Muscle of leg (tissue), 11 donors: ENCODE data around the gene IL17REL. TPM values are rescaled to one million over a fixed set of nuclear protein-coding genes. Genes with fewer than 3 reads are reported as not detected.

ENCODE experiments used
- DNase-seq: peaks from one replicate; pipeline ENCODE4 v3.0.0; 2013
- H3K27ac ChIP-seq: one replicate; pipeline ENCODE4 v1.5.1; 2013; ENCODE audit warnings: mild to moderate bottlenecking, low read length, control low read depth
- H3K27me3 ChIP-seq: one replicate; pipeline ENCODE4 v1.6.1; 2013; ENCODE audit warnings: low read length; ENCODE audit not compliant: control insufficient read depth, insufficient read depth
- H3K36me3 ChIP-seq: one replicate; pipeline ENCODE4 v1.6.1; 2013; ENCODE audit warnings: low read length; ENCODE audit not compliant: control insufficient read depth, insufficient read depth
- H3K4me1 ChIP-seq: one replicate; pipeline ENCODE4 v1.6.1; 2013; ENCODE audit warnings: low read length; ENCODE audit not compliant: control insufficient read depth, insufficient read depth
- H3K4me3 ChIP-seq: one replicate; pipeline ENCODE4 v1.5.1; 2013; ENCODE audit warnings: low read length, control low read depth
- H3K9me3 ChIP-seq: replicated peaks from 2 replicates; pipeline ENCODE4 v1.6.1; 2013; ENCODE audit warnings: low read depth, low read length; ENCODE audit not compliant: control insufficient read depth
- WGBS: methylation state at CpG from one replicate; pipeline ENCODE4 v1.1.5; 2013; ENCODE audit warnings: missing lambda C conversion rate; ENCODE audit not compliant: insufficient coverage; 5-methylcytosine and 5-hydroxymethylcytosine counted together
- polyA plus RNA-seq, 8 donors: library from polyadenylated mRNA; unstranded; fragments of 120-200 nt; gene quantifications; one replicate each; pipeline versions ENCODE4 v1.2.1 to v1.2.3, GENCODE V29; 2013; ENCODE audit warnings: inconsistent platforms in 1 of 8, low replicate concordance in 1 of 8; ENCODE audit not compliant: insufficient read length in 8 of 8, insufficient read depth in 1 of 8
- total RNA-seq: library from RNA; stranded (reverse); fragments of 120-200 nt; gene quantifications from one replicate; pipeline ENCODE4 v1.2.4, GENCODE V29; 2013

Gene IL17REL
- total and polyA plus RNA-seq, 9 donors = 0.05 TPM; not detected in 8

DNA sequence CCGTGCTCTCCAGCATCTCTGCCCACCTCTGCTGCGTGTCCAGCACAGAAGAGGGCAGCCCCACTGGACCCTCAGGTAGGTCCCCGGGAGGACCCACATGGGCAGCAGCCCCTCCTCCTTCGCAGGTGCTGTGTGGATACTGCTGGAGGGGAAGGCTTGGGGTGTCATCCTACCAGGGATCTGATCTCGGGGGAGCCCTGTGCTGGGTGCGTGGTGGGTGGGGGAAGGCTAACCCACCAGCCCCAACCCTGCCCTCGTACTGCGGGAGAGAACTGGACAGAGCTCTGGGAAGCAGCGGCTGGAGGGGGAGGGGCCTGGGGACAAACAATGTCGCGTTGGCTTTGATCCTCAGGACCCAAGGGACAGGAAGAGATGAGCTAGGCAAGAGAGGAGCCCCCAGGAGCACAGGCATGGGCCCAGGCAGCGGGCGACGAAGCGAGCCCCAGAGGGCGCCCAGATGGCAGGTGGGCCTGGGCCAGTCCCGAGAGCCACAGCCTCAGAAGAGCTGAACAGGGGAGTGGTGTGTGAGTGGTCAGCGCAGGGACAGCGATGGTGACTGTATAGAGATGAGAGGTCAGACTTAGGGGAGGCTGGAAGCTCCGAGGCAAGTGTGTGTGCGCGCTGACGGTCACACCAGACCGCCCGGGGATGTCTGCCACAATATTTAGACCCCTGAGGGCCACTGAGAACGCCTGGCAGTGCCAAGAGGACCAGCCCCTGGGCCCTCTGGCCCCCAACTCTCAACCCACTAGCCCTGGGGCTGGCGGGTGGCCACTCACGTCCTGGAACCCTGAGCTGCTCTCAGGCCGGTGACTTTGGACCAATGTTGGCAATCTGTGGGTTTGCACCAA, 53.4 kb downstream of the IL17REL start:
- Histone ChIP-seq H3K36me3 (peaks cover 17% of the 10 kb centered on the region), H3K9me3 (no peaks in the 10 kb centered on the region), H3K27me3 (peaks cover 2% of the 10 kb centered on the region), H3K4me3 (no peak overlapping the region), H3K27ac (no peak overlapping the region), H3K4me1 (peaks cover 67% of the 10 kb centered on the region)
- no peak for DNase-seq
- WGBS = 74% methylated on average over 26 of the region's 29 CpGs

DNA sequence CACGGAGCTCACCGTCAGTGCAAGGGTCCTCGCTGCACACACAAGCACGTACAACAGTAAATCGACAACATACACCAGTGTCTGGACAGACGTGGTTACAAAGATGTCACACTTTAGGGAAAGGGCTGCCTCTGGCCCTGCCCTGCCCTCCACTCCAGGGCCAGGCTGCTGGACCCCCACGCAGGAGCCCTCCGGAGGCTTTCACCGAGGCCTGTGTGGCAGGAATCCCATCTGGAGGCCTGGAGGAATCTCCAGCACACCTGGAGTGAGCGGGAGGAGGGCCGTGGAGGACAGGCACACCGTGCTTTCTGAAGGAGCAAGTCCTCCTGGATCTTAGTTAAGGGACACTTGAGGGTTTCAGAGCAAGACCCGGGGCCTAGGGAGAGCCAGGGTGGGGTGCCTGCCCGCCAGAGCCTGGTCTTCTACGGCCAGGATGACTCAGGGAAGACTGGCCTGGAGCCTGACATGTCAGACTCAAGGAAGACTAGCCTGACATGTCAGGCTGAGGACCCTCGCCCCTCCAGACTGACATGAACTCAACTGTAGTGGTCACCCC, 54.1 kb downstream of the IL17REL start:
- Histone ChIP-seq H3K36me3 (peaks cover 10% of the 10 kb centered on the region), H3K27ac (no peak overlapping the region), H3K27me3 (peaks cover 2% of the 10 kb centered on the region), H3K9me3 (no peaks in the 10 kb centered on the region), H3K4me3 (no peak overlapping the region), H3K4me1 (peaks cover 68% of the 10 kb centered on the region)
- 77% methylated on average over 11 of the region's 16 CpGs for WGBS
- DNase-seq = no peak

DNA sequence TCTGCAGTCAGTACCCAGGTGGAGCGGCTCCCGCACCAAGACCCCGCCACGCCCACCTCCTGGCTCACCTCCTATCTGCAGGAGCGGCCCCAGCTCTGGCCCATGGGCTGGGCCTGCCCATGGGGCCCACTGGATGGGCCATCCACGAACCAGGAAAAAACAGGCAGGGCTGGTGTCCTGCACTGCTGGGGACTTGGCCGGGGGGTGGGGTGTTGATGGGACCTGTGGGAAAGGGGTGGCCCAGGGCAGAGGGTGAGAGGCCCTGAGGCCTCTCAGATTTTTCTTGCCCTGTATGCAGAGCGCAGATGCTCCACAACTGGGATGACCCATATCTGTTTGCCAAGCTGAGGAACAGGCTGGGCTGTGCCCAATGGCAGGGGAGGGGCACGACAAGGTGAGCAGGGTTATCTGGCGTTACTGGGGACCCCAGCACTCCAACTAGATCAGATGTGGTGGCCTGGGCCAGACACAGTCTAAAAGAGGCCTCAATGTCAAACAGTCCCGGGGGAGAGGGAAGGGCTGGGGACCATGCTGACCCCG, 54.7 kb downstream of the IL17REL start:
- Histone ChIP-seq H3K4me3 (no peak overlapping the region), H3K4me1 (peaks cover 68% of the 10 kb centered on the region), H3K27ac (no peak overlapping the region), H3K27me3 (peaks cover 2% of the 10 kb centered on the region), H3K36me3 (peaks cover 5% of the 10 kb centered on the region), H3K9me3 (no peaks in the 10 kb centered on the region)
- 83% methylated on average over 6 of the region's 12 CpGs for WGBS
- no peak for DNase-seq

- H3K4me3 ChIP-seq = no peak overlapping the region
- H3K27me3 ChIP-seq = peaks cover 2% of the 10 kb centered on the region
- WGBS = 85% methylated on average over 16 of the region's 20 CpGs
- no peaks in the 10 kb centered on the region for H3K36me3 ChIP-seq
- peaks cover 69% of the 10 kb centered on the region for H3K4me1 ChIP-seq
- no peaks in the 10 kb centered on the region for H3K9me3 ChIP-seq
- H3K27ac ChIP-seq = no peak overlapping the region
- DNase-seq = no peak
These were observed 55.4 kb downstream of the IL17REL start for GRCh38 chr22:49956914-49957825.

DNA sequence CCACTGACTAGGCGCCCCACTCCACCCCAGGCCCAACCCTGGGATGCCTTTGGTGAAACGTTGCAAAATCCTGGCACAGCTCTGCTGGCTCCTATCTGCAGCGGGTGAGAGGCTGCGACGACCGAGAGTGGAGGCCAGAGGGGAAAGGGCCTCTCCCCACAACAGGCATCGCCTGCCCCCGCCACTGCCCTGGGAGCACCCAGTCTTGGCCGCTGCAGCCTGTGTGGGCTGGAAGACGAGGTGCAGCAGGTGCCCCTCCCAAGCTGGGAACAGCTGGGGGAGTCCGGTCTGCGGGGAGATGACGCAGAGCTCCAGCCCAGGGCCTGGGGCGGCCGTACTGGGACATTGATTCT, 56.2 kb downstream of the IL17REL start:
- Histone ChIP-seq H3K36me3 (no peaks in the 10 kb centered on the region), H3K27me3 (peaks cover 2% of the 10 kb centered on the region), H3K4me3 (no peak overlapping the region), H3K4me1 (peaks cover 71% of the 10 kb centered on the region), H3K9me3 (no peaks in the 10 kb centered on the region), H3K27ac (no peak overlapping the region)
- no peak for DNase-seq
- 82% methylated on average over 12 of the region's 15 CpGs for WGBS

DNA sequence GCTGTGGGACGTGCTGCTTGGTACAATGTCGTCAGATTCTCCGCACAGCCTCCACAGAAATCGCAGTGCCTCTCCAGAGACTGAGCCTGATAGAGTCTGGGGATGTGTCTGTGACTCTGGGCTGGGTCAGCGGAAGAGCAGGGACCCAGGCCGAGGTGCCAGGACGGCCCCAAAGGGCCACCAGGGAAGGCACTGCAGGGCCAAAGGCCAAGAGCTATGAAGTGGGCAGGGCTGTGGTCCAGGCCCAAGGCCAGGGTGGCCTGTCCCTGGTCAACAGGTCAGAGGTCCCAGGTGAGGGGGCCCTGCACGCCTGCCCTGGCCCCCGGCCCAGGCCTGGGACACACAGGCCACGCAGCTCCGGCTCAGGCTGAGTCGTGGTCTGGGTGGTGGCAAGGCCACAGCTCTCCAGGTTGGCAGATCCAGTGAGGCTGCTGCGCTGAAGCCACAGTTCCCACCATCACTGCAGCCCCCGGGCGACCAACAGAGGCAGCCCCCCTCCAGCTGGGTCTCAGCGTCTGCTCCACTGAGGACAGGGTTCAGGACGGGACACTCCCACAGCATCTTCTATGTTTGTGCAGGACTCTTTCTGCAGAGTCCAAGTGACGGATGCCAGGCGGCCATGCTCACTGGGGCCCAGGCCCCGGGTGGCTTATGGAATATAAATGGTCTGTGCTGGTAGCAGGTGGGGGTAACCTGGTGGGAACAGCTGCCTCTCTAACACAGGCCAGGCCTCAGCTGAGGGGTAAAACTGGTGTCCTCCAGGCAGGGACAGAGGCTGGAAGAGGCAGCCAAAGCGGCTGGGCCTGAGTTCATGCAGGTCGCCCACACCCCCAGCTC, 56.8 kb downstream of the IL17REL start:
- Histone ChIP-seq H3K36me3 (no peaks in the 10 kb centered on the region), H3K27ac (no peak overlapping the region), H3K9me3 (no peaks in the 10 kb centered on the region), H3K27me3 (peaks cover 2% of the 10 kb centered on the region), H3K4me3 (no peak overlapping the region), H3K4me1 (peaks cover 71% of the 10 kb centered on the region)
- DNase-seq = no peak
- 88% methylated on average over 22 of the region's 22 CpGs for WGBS

GRCh38 chr22:49954991-49955580, 57.5 kb downstream of the IL17REL start:
- H3K4me1 ChIP-seq = peaks cover 71% of the 10 kb centered on the region
- no peak overlapping the region for H3K27ac ChIP-seq
- H3K9me3 ChIP-seq = no peaks in the 10 kb centered on the region
- H3K36me3 ChIP-seq = no peaks in the 10 kb centered on the region
- DNase-seq = no peak
- WGBS = 57% methylated on average over 11 of the region's 15 CpGs
- peaks cover 2% of the 10 kb centered on the region for H3K27me3 ChIP-seq
- no peak overlapping the region for H3K4me3 ChIP-seq

DNA sequence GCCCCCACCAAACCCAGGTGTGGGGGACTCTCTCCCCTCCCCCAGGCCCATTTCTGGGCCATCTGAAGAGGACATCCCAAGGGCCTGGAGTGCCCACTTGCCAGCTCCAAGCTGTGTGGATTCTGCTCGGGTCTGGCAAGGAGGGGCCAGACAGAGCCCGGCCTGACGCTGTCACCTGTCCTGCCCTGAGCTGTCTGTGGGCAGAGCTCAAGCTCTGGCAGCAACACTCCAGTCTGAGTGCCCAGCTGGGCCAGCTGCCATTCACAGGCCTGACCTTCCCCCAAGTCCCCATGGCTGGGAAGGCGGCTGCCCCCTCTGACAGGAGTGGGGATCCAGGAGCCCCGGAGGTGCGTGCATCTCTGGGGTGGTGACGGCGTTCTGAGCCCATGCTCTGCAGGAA, 58.2 kb downstream of the IL17REL start:
- WGBS = 68% methylated on average over 8 of the region's 8 CpGs
- peak overlapping the region; percentile 29 for H3K27ac ChIP-seq
- DNase-seq = peak; percentile 66
- H3K4me3 ChIP-seq = no peak overlapping the region
- no peaks in the 10 kb centered on the region for H3K27me3 ChIP-seq
- peaks cover 67% of the 10 kb centered on the region for H3K4me1 ChIP-seq
- H3K36me3 ChIP-seq = no peaks in the 10 kb centered on the region
- no peaks in the 10 kb centered on the region for H3K9me3 ChIP-seq

- Histone ChIP-seq H3K4me1 (peaks cover 68% of the 10 kb centered on the region), H3K4me3 (no peak overlapping the region), H3K27ac (peak overlapping the region; percentile 29), H3K36me3 (no peaks in the 10 kb centered on the region), H3K27me3 (no peaks in the 10 kb centered on the region), H3K9me3 (no peaks in the 10 kb centered on the region)
- WGBS = 56% methylated on average over 14 of the region's 18 CpGs
- peak; percentile 65 for DNase-seq
These were observed 58.8 kb downstream of the IL17REL start for GRCh38 chr22:49953680-49954344.
